ENCODE results near the gene RAD51B. TPM values are rescaled to one million over a fixed set of nuclear protein-coding genes. Genes with fewer than 3 reads are reported as not detected.
A peak's percentile ranks its signal among the peaks of the same experiment; 100 is the strongest.

RAD51B gene
- total RNA-seq, 1 experiment from 2014 or later = 20.0 TPM

GRCh38 chr14:68373847-68374444 lies 554.4 kb downstream of the RAD51B start:
- no peak overlapping the region for H3K9ac ChIP-seq (ENCODE audit: low read length)
- no peaks in the 10 kb centered on the region for H4K20me1 ChIP-seq (ENCODE audit: insufficient read depth)
- RAD21 ChIA-PET (ENCODE audit: low non-redundant PET in 1 of 2, low total read pairs in 2 of 2, uncharacterized antibody in 2 of 2, unreplicated experiment in 2 of 2) = no interaction called here
- H3K27me3 ChIP-seq (ENCODE audit: insufficient read depth, low read length) = no peaks in the 10 kb centered on the region
- H2AFZ ChIP-seq (ENCODE audit: low read depth, low read length, poor library complexity, severe bottlenecking) = no peak overlapping the region
- BruUV-seq (replicated peaks) = no TSS peak
- H3K4me3 ChIP-seq (replicated peaks in 1 of 2; ENCODE audit: low read depth in 1 of 2, low read length in 2 of 2) = no peak overlapping the region
- no peaks in the 10 kb centered on the region for H3K9me2 ChIP-seq (ENCODE audit: insufficient read depth)
- no peaks in the 10 kb centered on the region for H3K36me3 ChIP-seq (ENCODE audit: control insufficient read depth in 1 of 2, insufficient read depth in 2 of 2, low read length in 2 of 2)
- no peak for DNase-seq (ENCODE audit: low read depth, low spot score)
- H3K27ac ChIP-seq (ENCODE audit: low read depth, low read length) = no peak overlapping the region
- peaks cover 6 to 17% of the 10 kb centered on the region in 2 experiments; a peak in 2 of 4 replicates for H3K4me1 ChIP-seq (ENCODE audit: control insufficient read depth in 1 of 2, insufficient read depth in 2 of 2, low read length in 2 of 2)
- intact Hi-C loops (cut with micrococcal nuclease) = no loop called here
- no peaks in the 10 kb centered on the region for H3K79me2 ChIP-seq (ENCODE audit: insufficient read depth, low read length)
- CTCF ChIA-PET = interaction anchor here (1.2 kb wide), 1 partner anchor 415 kb away, joined by 4 read pairs; no protein-coding TSS in a partner anchor
- POLR2A ChIA-PET = no interaction called here
- no peaks in the 10 kb centered on the region for H3K9me3 ChIP-seq (ENCODE audit: control insufficient read depth in 1 of 2, insufficient read depth in 1 of 2, low read depth in 1 of 2, low read length in 2 of 2)
- TF ChIP-seq RAD21 (IDR thresholded peaks at IDR 0.05; ENCODE audit: low read depth) = peak; percentile 35
- no peak for TF ChIP-seq ATF3 (IDR thresholded peaks at IDR 0.05)
- no peak for TF ChIP-seq TCF7L2 (IDR thresholded peaks at IDR 0.05; ENCODE audit: borderline replicate concordance, extremely low read depth, insufficient read depth, insufficient read length)
- TF ChIP-seq SRF (IDR thresholded peaks at IDR 0.05; ENCODE audit: low read depth) = no peak
- no peak overlapping the region for H3K4me2 ChIP-seq (ENCODE audit: low read length)
- ATAC-seq = no peak

- Histone ChIP-seq H4K20me1 (ENCODE audit: insufficient read depth) (no peaks in the 10 kb centered on the region), H3K4me2 (ENCODE audit: low read length) (no peak overlapping the region), H3K9me3 (ENCODE audit: control insufficient read depth in 1 of 2, insufficient read depth in 1 of 2, low read depth in 1 of 2, low read length in 2 of 2) (no peaks in the 10 kb centered on the region), H3K36me3 (ENCODE audit: control insufficient read depth in 1 of 2, insufficient read depth in 2 of 2, low read length in 2 of 2) (no peaks in the 10 kb centered on the region), H3K27ac (ENCODE audit: low read depth, low read length) (no peak overlapping the region), H3K4me3 (replicated peaks in 1 of 2; ENCODE audit: low read depth in 1 of 2, low read length in 2 of 2) (no peak overlapping the region), H3K9me2 (ENCODE audit: insufficient read depth) (no peaks in the 10 kb centered on the region), H3K9ac (ENCODE audit: low read length) (no peak overlapping the region), H3K4me1 (ENCODE audit: control insufficient read depth in 1 of 2, insufficient read depth in 2 of 2, low read length in 2 of 2) (peaks cover 6 to 17% of the 10 kb centered on the region in 2 experiments; a peak in 2 of 4 replicates), H3K79me2 (ENCODE audit: insufficient read depth, low read length) (no peaks in the 10 kb centered on the region), H2AFZ (ENCODE audit: low read depth, low read length, poor library complexity, severe bottlenecking) (no peak overlapping the region), H3K27me3 (ENCODE audit: insufficient read depth, low read length) (no peaks in the 10 kb centered on the region)
- no TSS peak for BruUV-seq (replicated peaks)
- POLR2A ChIA-PET = no interaction called here
- ATAC-seq (no peak), DNase-seq (ENCODE audit: low read depth, low spot score) (no peak)
- TF ChIP-seq SRF (IDR thresholded peaks at IDR 0.05; ENCODE audit: low read depth) = no peak
- no peak for TF ChIP-seq FOSL1 (IDR thresholded peaks at IDR 0.05; ENCODE audit: low read depth)
- TF ChIP-seq POLR2AphosphoS5 (IDR thresholded peaks at IDR 0.05; ENCODE audit: low read depth, low read length) = no peak
- no peak for TF ChIP-seq CEBPB (IDR thresholded peaks at IDR 0.05; ENCODE audit: low read depth)
- no peak for TF ChIP-seq EZH2phosphoT487 (IDR thresholded peaks at IDR 0.05; ENCODE audit: borderline replicate concordance)
- no peak for TF ChIP-seq EZH2 (IDR thresholded peaks at IDR 0.05)
- TF ChIP-seq TCF7L2 (IDR thresholded peaks at IDR 0.05; ENCODE audit: borderline replicate concordance, extremely low read depth, insufficient read depth, insufficient read length) = no peak
- TF ChIP-seq RAD21 (IDR thresholded peaks at IDR 0.05; ENCODE audit: low read depth) = no peak
- TF ChIP-seq REST (IDR thresholded peaks at IDR 0.05; ENCODE audit: low read depth) = no peak
- TF ChIP-seq EGR1 (IDR thresholded peaks at IDR 0.05; ENCODE audit: low read depth) = no peak
- no peak for TF ChIP-seq ZNF274 (IDR thresholded peaks at IDR 0.05; ENCODE audit: low read depth, low read length)
- no peak for TF ChIP-seq YY1 (IDR thresholded peaks at IDR 0.05; ENCODE audit: extremely low read depth, insufficient replicate concordance, low read depth, low read length)
- no peak for TF ChIP-seq CBX3 (IDR thresholded peaks at IDR 0.05; ENCODE audit: low read depth)
- TF ChIP-seq JUND (IDR thresholded peaks at IDR 0.05) = no peak
- RAD21 ChIA-PET (ENCODE audit: low non-redundant PET in 1 of 2, low total read pairs in 2 of 2, uncharacterized antibody in 2 of 2, unreplicated experiment in 2 of 2) = no interaction called here
- intact Hi-C loops (cut with micrococcal nuclease) = no loop called here
- CTCF ChIA-PET = interaction anchor here (1.2 kb wide), 1 partner anchor 414 kb away, joined by 4 read pairs; no protein-coding TSS in a partner anchor
Observed at GRCh38 chr14:68374682-68375081, 555.1 kb downstream of the RAD51B start.

Data from HCT116 (cell line).